GM12878 (cell line): ENCODE data around the gene HTT-AS. TPM values are rescaled to one million over a fixed set of nuclear protein-coding genes. Genes with fewer than 3 reads are reported as not detected.

ENCODE experiments used
- BACH1 ChIP-seq: fragments of 450-650 bp; IDR thresholded peaks from 2 replicates; pipeline ENCODE4 v1.6.1; 2017; ENCODE audit warnings: mild to moderate bottlenecking, borderline replicate concordance
- BCL11A ChIP-seq: IDR thresholded peaks from 2 replicates; pipeline ENCODE4 v1.6.1; 2011; ENCODE audit warnings: low read depth, low read length
- CHD2 ChIP-seq: IDR thresholded peaks from 2 replicates; pipeline ENCODE4 v1.6.1; 2011; ENCODE audit warnings: low read depth, low read length, improper control_type of control experiment, borderline replicate concordance
- RCOR1 ChIP-seq: conservative IDR thresholded peaks from 2 replicates; pipeline ENCODE4 v1.6.1; 2012; ENCODE audit warnings: low read depth, low read length, improper control_type of control experiment
- RELA ChIP-seq: fragments of 450-650 bp; IDR thresholded peaks from 2 replicates; pipeline ENCODE4 v1.8.0; 2014; ENCODE audit warnings: borderline replicate concordance; ENCODE audit not compliant: partially characterized antibody
- REST ChIP-seq: IDR thresholded peaks from 2 replicates; pipeline ENCODE4 v1.6.1; 2012; ENCODE audit warnings: mild to moderate bottlenecking, low read depth, low read length
- TAF1 ChIP-seq: IDR thresholded peaks from 2 replicates; pipeline ENCODE4 v1.6.1; 2011; ENCODE audit warnings: mild to moderate bottlenecking, low read depth, low read length, borderline replicate concordance
- WRNIP1 ChIP-seq: IDR thresholded peaks from 2 replicates; pipeline ENCODE4 v1.6.1; 2011; ENCODE audit warnings: low read depth, low read length, improper control_type of control experiment, borderline replicate concordance
- ZBTB40 ChIP-seq: fragments of 450-650 bp; IDR thresholded peaks from 2 replicates; pipeline ENCODE4 v1.6.1; 2016; ENCODE audit warnings: mild to moderate bottlenecking, moderate library complexity, borderline replicate concordance
- ZNF207 ChIP-seq: fragments of 450-650 bp; IDR thresholded peaks from 2 replicates; pipeline ENCODE4 v1.6.1; 2014; ENCODE audit warnings: antibody characterized with exemption, mild to moderate bottlenecking, borderline replicate concordance
- ZZZ3 ChIP-seq: IDR thresholded peaks from 2 replicates; pipeline ENCODE4 v1.6.1; 2011; ENCODE audit warnings: low read depth; ENCODE audit not compliant: control insufficient read depth, insufficient read length
- polyA plus RNA-seq, 11 experiments: library from polyadenylated mRNA; depleted of rRNA in 4 of 11; unstranded in 6 of 11; stranded (reverse) in 5 of 11; fragments of >200 nt; fragmentation: Nextera tagmentation in 4 of 11; fragmentation: Illumina TruSeq in 1 of 11; extraction: Ambion mirVana in 4 of 11; extraction: Trizol in 1 of 11; gene quantifications; 1 replicate in 1 of 11; 2 replicates in 10 of 11; pipeline versions ENCODE4 v1.2.1 to v1.2.3, GENCODE V29; 2011 to 2016; ENCODE audit warnings: inconsistent platforms in 2 of 11, missing spikeins in 2 of 11, low read depth in 1 of 11
- total RNA-seq, 4 experiments: library from RNA; depleted of rRNA in 3 of 4; stranded (reverse); fragments of >200 nt in 3 of 4; fragmentation: Illumina TruSeq in 1 of 4; extraction: Trizol in 1 of 4; gene quantifications; 2 replicates each; pipeline versions ENCODE4 v1.2.1 to v1.2.3, GENCODE V29; 2013 to 2021
- TF ChIP-seq, protein P1 (sequence below): IDR thresholded peaks from 2 replicates; pipeline ENCODE4 v1.6.1; 2012; ENCODE audit warnings: low read length, inconsistent platforms
- TF ChIP-seq, protein P2 (sequence below): fragments of 450-650 bp; IDR thresholded peaks from 2 replicates; pipeline ENCODE4 v1.6.1; 2017; ENCODE audit warnings: mild to moderate bottlenecking, low read depth, inconsistent platforms; ENCODE audit not compliant: poor library complexity, severe bottlenecking
- TF ChIP-seq, protein P3 (sequence below), 3 experiments: IDR thresholded peaks in 2 of 3; conservative IDR thresholded peaks in 1 of 3; 2 replicates each; pipeline ENCODE4 v1.5.1; 2011; ENCODE audit warnings: low read depth in 3 of 3, low read length in 3 of 3, mild to moderate bottlenecking in 3 of 3, control low read depth in 2 of 3, moderate library complexity in 2 of 3, inconsistent platforms in 1 of 3, mixed read lengths in 1 of 3; ENCODE audit not compliant: control insufficient read depth in 2 of 3, insufficient read depth in 1 of 3; ENCODE audit errors: extremely low read depth in 1 of 3

Gene HTT-AS
- total and polyA plus RNA-seq, 10 of the 15 experiments (the other 5 are each of a cell fraction or from before 2014, with no cell fraction given) = not detected

DNA sequence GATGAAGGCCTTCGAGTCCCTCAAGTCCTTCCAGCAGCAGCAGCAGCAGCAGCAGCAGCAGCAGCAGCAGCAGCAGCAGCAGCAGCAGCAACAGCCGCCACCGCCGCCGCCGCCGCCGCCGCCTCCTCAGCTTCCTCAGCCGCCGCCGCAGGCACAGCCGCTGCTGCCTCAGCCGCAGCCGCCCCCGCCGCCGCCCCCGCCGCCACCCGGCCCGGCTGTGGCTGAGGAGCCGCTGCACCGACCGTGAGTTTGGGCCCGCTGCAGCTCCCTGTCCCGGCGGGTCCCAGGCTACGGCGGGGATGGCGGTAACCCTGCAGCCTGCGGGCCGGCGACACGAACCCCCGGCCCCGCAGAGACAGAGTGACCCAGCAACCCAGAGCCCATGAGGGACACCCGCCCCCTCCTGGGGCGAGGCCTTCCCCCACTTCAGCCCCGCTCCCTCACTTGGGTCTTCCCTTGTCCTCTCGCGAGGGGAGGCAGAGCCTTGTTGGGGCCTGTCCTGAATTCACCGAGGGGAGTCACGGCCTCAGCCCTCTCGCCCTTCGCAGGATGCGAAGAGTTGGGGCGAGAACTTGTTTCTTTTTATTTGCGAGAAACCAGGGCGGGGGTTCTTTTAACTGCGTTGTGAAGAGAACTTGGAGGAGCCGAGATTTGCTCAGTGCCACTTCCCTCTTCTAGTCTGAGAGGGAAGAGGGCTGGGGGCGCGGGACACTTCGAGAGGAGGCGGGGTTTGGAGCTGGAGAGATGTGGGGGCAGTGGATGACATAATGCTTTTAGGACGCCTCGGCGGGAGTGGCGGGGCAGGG, 711 bp upstream of the HTT-AS start (continued):
- TF ChIP-seq ZNF207 (0 out of 2 replicates have a peak, but pooled peaks have one; percentile 32), WRNIP1 (no peak), BCL11A (peak; percentile 2; the same call in 1 of the 2 replicates), CHD2 (peak; percentile 56), RELA (no peak), TAF1 (peak; percentile 83; the same call in 1 of the 2 replicates), REST (0 out of 2 replicates have a peak, but pooled peaks have one; percentile 1), BACH1 (0 out of 2 replicates have a peak, but pooled peaks have one; percentile 16), ZBTB40 (no peak), RCOR1 (no peak), ZZZ3 (no peak)
- TF ChIP-seq, protein P1, sequence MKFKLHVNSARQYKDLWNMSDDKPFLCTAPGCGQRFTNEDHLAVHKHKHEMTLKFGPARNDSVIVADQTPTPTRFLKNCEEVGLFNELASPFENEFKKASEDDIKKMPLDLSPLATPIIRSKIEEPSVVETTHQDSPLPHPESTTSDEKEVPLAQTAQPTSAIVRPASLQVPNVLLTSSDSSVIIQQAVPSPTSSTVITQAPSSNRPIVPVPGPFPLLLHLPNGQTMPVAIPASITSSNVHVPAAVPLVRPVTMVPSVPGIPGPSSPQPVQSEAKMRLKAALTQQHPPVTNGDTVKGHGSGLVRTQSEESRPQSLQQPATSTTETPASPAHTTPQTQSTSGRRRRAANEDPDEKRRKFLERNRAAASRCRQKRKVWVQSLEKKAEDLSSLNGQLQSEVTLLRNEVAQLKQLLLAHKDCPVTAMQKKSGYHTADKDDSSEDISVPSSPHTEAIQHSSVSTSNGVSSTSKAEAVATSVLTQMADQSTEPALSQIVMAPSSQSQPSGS = no peak
- TF ChIP-seq, protein P2, sequence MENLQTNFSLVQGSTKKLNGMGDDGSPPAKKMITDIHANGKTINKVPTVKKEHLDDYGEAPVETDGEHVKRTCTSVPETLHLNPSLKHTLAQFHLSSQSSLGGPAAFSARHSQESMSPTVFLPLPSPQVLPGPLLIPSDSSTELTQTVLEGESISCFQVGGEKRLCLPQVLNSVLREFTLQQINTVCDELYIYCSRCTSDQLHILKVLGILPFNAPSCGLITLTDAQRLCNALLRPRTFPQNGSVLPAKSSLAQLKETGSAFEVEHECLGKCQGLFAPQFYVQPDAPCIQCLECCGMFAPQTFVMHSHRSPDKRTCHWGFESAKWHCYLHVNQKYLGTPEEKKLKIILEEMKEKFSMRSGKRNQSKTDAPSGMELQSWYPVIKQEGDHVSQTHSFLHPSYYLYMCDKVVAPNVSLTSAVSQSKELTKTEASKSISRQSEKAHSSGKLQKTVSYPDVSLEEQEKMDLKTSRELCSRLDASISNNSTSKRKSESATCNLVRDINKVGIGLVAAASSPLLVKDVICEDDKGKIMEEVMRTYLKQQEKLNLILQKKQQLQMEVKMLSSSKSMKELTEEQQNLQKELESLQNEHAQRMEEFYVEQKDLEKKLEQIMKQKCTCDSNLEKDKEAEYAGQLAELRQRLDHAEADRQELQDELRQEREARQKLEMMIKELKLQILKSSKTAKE = no peak
- TF ChIP-seq, protein P3, sequence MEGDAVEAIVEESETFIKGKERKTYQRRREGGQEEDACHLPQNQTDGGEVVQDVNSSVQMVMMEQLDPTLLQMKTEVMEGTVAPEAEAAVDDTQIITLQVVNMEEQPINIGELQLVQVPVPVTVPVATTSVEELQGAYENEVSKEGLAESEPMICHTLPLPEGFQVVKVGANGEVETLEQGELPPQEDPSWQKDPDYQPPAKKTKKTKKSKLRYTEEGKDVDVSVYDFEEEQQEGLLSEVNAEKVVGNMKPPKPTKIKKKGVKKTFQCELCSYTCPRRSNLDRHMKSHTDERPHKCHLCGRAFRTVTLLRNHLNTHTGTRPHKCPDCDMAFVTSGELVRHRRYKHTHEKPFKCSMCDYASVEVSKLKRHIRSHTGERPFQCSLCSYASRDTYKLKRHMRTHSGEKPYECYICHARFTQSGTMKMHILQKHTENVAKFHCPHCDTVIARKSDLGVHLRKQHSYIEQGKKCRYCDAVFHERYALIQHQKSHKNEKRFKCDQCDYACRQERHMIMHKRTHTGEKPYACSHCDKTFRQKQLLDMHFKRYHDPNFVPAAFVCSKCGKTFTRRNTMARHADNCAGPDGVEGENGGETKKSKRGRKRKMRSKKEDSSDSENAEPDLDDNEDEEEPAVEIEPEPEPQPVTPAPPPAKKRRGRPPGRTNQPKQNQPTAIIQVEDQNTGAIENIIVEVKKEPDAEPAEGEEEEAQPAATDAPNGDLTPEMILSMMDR (IDR thresholded peaks at IDR 0.05 in 2 of 3, conservative IDR thresholded peaks at IDR 0.05 in 1 of 3; ENCODE audit: control insufficient read depth in 2 of 3, extremely low read depth in 1 of 3, insufficient read depth in 1 of 3, low read depth in 3 of 3, low read length in 3 of 3) = no peak
